GM21825 (cell line): ENCODE results near the gene KPNB1.
"Not testable (repeated sequence)": the region's sequence is repeated elsewhere in the genome, so short reads cannot be mapped to it uniquely, and the experiment has no call there.

Experiments
- ATAC-seq: cut with Tn5 transposase; IDR thresholded peaks from one replicate; pipeline ENCODE4 v1.9.1; 2021; ENCODE audit warnings: mild to moderate bottlenecking, moderate library complexity; ENCODE audit not compliant: unreplicated experiment

The KPNB1 gene

GRCh38 chr17:47676199-47676472 lies 26.4 kb downstream of the KPNB1 start:
- no peak for ATAC-seq

- ATAC-seq: no peak
Observed at GRCh38 chr17:47676510-47677165, 26.9 kb downstream of the KPNB1 start.

GRCh38 chr17:47678196-47678595 lies 28.5 kb downstream of the KPNB1 start:
- no peak for ATAC-seq

GRCh38 chr17:47682138-47682537 lies 32.4 kb downstream of the KPNB1 start:
- ATAC-seq: no peak

- not testable (repeated sequence) for ATAC-seq
Observed at GRCh38 chr17:47682727-47683126, 33.0 kb downstream of the KPNB1 start.

- no peak for ATAC-seq
Observed at GRCh38 chr17:47684025-47684424, 34.3 kb downstream of the KPNB1 start.

- ATAC-seq: no peak
Observed at GRCh38 chr17:47684535-47685193, 34.9 kb downstream of the KPNB1 start.

- ATAC-seq: no peak
Observed at GRCh38 chr17:47685556-47686275, 36.0 kb downstream of the KPNB1 start.

GRCh38 chr17:47686276-47686635 lies 36.5 kb downstream of the KPNB1 start:
- ATAC-seq: no peak

GRCh38 chr17:47686664-47687327 lies 37.1 kb downstream of the KPNB1 start:
- ATAC-seq: no peak

GRCh38 chr17:47687328-47687690 lies 37.6 kb downstream of the KPNB1 start:
- no peak for ATAC-seq

- ATAC-seq: no peak
Observed at GRCh38 chr17:47687748-47688147, 38.0 kb downstream of the KPNB1 start.

- no peak for ATAC-seq
Observed at GRCh38 chr17:47690121-47690520, 40.4 kb downstream of the KPNB1 start.

GRCh38 chr17:47692137-47692894 lies 42.6 kb downstream of the KPNB1 start:
- ATAC-seq: no peak

- no peak for ATAC-seq
Observed at GRCh38 chr17:47692895-47693730, 43.4 kb downstream of the KPNB1 start.

- ATAC-seq: no peak
Observed at GRCh38 chr17:47693731-47694580, 44.2 kb downstream of the KPNB1 start, which contains the start of gene TBKBP1. TSS of gene TBKBP1 (plus strand) at chr17:47694161. CDS start at chr17:47696113, 1,952 bp downstream.

- no peak for ATAC-seq
Observed at GRCh38 chr17:47694581-47695428, 45.1 kb downstream of the KPNB1 start.
